Measurements from ENCODE around the gene BEGAIN. TPM values are rescaled to one million over a fixed set of nuclear protein-coding genes. Genes with fewer than 3 reads are reported as not detected.

The BEGAIN gene
- total RNA-seq, 2 experiments from 2014 or later: 0.76 TPM; not detected in 1

GRCh38 chr14:100532154-100532861, 54.9 kb downstream of the BEGAIN start:
- H3K4me2 ChIP-seq (ENCODE audit: low read length): no peak overlapping the region
- H2AFZ ChIP-seq (ENCODE audit: low read length): no peak overlapping the region
- TF ChIP-seq CTCF (conservative IDR thresholded peaks at IDR 0.05; ENCODE audit: low read length) (no peak), EZH2phosphoT487 (IDR thresholded peaks at IDR 0.05; ENCODE audit: borderline replicate concordance, low read depth, low read length) (no peak)
- BruUV-seq (replicated peaks): no TSS peak
- intact Hi-C loops (cut with micrococcal nuclease; ENCODE audit: unreplicated experiment): no loop called here
- H3K79me2 ChIP-seq (ENCODE audit: insufficient read depth, low read depth, low read length): no peaks in the 10 kb centered on the region
- no peak overlapping the region for H3K4me3 ChIP-seq (ENCODE audit: low read depth, low read length, poor library complexity, severe bottlenecking)
- POLR2A ChIA-PET: no interaction called here
- no peaks in the 10 kb centered on the region for H3K36me3 ChIP-seq (ENCODE audit: insufficient read depth, low read length)
- H3K27ac ChIP-seq (ENCODE audit: low read depth, low read length, poor library complexity, severe bottlenecking): no peak overlapping the region
- H3K4me1 ChIP-seq (ENCODE audit: insufficient read depth, low read length, poor library complexity, severe bottlenecking): no peaks in the 10 kb centered on the region
- CTCF ChIA-PET (ENCODE audit: unreplicated experiment): no interaction called here
- no peaks in the 10 kb centered on the region for H4K20me1 ChIP-seq (ENCODE audit: insufficient read depth, low read length)
- H3K9me2 ChIP-seq (ENCODE audit: insufficient read depth, low read length): no peaks in the 10 kb centered on the region
- H3K9me3 ChIP-seq (ENCODE audit: low read length): no peaks in the 10 kb centered on the region
- DNase-seq (ENCODE audit: low spot score): no peak

GRCh38 chr14:100531152-100532121, 55.8 kb downstream of the BEGAIN start:
- POLR2A ChIA-PET: no interaction called here
- H3K9me3 ChIP-seq (ENCODE audit: low read length): no peaks in the 10 kb centered on the region
- no peak for DNase-seq (ENCODE audit: low spot score)
- H2AFZ ChIP-seq (ENCODE audit: low read length): no peak overlapping the region
- H3K4me3 ChIP-seq (ENCODE audit: low read depth, low read length, poor library complexity, severe bottlenecking): no peak overlapping the region
- intact Hi-C loops (cut with micrococcal nuclease; ENCODE audit: unreplicated experiment): no loop called here
- no peaks in the 10 kb centered on the region for H4K20me1 ChIP-seq (ENCODE audit: insufficient read depth, low read length)
- no peak overlapping the region for H3K4me2 ChIP-seq (ENCODE audit: low read length)
- BruUV-seq (replicated peaks): no TSS peak
- H3K9me2 ChIP-seq (ENCODE audit: insufficient read depth, low read length): no peaks in the 10 kb centered on the region
- H3K36me3 ChIP-seq (ENCODE audit: insufficient read depth, low read length): no peaks in the 10 kb centered on the region
- H3K79me2 ChIP-seq (ENCODE audit: insufficient read depth, low read depth, low read length): no peaks in the 10 kb centered on the region
- no peak overlapping the region for H3K27ac ChIP-seq (ENCODE audit: low read depth, low read length, poor library complexity, severe bottlenecking)
- TF ChIP-seq CTCF (conservative IDR thresholded peaks at IDR 0.05; ENCODE audit: low read length) (no peak), EZH2phosphoT487 (IDR thresholded peaks at IDR 0.05; ENCODE audit: borderline replicate concordance, low read depth, low read length) (no peak)
- H3K4me1 ChIP-seq (ENCODE audit: insufficient read depth, low read length, poor library complexity, severe bottlenecking): no peaks in the 10 kb centered on the region
- CTCF ChIA-PET (ENCODE audit: unreplicated experiment): no interaction called here
